NCI-H2107 (cell line): ENCODE measurements around the gene HDDC3.
"Not testable (repeated sequence)": the region's sequence is repeated elsewhere in the genome, so short reads cannot be mapped to it uniquely, and the experiment has no call there.

Experiments used
- DNase-seq: peaks from one replicate; lab custom pipeline; 2025; lab: John Stamatoyannopoulos, UW

HDDC3 gene

DNA sequence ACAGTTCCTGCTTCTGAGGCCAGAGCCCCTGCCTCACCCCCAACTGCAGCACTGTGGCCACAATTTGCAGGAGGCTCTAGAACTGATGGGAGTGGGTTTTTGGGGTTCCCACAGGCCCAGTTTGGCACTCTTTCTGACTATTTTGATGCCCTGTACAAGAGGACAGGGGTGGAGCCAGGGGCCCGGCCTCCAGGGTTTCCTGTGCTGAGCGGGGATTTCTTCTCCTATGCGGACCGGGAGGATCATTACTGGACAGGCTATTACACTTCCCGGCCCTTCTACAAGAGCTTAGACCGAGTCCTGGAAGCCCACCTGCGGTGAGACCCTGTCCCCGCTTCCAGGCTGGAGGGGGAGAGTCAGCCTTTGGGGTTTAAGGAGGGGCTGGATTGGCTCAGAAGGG is 22.4 kb downstream of the HDDC3 start:
- no peak for DNase-seq

- DNase-seq, result not testable (repeated sequence)
Measured at GRCh38 chr15:90909449-90909848, 22.9 kb downstream of the HDDC3 start.

- no peak for DNase-seq
Measured at GRCh38 chr15:90907838-90908507, 24.4 kb downstream of the HDDC3 start.

DNA sequence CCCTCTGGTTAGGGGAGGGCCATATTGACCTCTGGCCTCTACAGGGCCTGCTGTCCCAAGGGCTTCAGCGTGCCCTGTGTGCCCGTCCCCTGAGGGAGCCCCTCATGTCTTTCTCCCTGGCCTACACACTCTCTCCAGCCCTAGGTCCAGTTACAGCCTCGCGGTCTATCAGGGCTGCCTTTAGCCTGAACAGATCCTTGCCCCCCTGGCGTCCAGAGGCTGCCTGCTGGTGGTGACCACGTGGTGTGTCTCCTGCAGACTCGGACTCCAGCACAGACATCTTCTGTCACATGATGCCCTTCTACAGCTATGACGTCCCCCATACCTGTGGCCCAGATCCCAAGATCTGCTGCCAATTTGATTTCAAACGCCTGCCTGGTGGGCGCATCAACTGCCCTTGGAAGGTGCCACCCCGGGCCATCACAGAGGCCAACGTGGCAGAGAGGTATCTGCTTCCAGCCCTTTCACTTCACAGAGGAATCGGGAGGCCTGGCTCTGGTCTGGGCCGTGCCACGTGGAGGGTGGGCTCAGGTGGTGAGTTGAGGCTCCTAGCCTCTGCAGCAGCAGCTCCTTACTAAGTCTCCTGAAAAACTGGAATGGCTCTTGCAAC is 25.2 kb downstream of the HDDC3 start:
- no peak for DNase-seq

GRCh38 chr15:90906181-90906849 is 26.0 kb downstream of the HDDC3 start:
- DNase-seq, result no peak

- no peak for DNase-seq
Measured at GRCh38 chr15:90905306-90906180, 26.8 kb downstream of the HDDC3 start.

DNA sequence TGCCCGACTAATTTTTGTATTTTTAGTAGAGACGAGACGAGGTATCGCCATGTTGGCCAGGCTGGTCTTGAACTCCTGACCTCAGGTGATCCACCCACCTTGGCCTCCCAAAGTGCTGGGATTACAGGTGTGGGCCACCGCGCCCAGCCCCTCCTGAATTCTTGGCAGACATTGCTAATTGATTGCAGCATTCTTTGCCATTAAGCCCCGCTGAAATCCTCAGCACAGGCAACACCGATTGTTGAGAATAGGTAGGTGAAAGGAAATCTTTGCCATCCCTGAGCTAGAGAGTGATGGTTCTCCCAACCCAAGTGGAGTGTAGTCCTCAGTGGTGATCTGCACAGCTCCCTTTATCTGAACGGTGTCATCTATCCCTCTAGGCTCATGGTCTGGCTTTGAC is 27.6 kb downstream of the HDDC3 start:
- no peak for DNase-seq

- no peak for DNase-seq
Measured at GRCh38 chr15:90903733-90904536, 28.4 kb downstream of the HDDC3 start.

GRCh38 chr15:90902840-90903732 is 29.3 kb downstream of the HDDC3 start, which contains the start of gene MAN2A2:
TSS of gene MAN2A2 (plus strand) at chr15:90903302. CDS start at chr15:90904208, 906 bp downstream.
- no peak for DNase-seq

GRCh38 chr15:90902040-90902839 is 30.1 kb downstream of the HDDC3 start:
- DNase-seq, result no peak

GRCh38 chr15:90901175-90902039 is 30.9 kb downstream of the HDDC3 start:
- no peak for DNase-seq

DNA sequence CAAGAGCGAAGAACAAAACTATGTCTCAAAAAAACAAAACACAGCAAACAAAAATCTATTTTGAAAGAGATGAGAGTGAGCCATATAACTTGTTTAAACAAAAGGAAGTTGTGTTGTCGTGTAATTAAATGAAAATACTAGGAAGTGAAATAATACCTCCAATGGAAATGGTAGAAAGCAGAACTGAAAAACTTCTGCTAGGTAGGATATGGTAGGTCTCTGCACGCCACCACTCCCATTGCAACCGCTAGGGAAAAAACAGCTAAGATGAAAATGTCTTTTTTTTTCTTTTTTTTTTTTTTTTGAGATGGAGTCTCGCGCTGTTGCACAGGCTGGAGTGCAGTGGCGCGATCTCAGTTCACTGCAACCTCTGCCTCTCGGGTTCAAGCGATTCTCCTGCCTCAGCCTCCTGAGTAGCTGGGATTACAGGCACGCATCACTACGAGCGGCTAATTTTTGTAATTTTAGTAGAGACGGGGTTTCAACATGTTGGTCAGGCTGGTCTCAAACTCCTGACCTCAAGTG is 35.2 kb downstream of the HDDC3 start:
- not testable (repeated sequence) for DNase-seq

GRCh38 chr15:90895571-90896117 is 36.7 kb downstream of the HDDC3 start:
- no peak for DNase-seq

DNA sequence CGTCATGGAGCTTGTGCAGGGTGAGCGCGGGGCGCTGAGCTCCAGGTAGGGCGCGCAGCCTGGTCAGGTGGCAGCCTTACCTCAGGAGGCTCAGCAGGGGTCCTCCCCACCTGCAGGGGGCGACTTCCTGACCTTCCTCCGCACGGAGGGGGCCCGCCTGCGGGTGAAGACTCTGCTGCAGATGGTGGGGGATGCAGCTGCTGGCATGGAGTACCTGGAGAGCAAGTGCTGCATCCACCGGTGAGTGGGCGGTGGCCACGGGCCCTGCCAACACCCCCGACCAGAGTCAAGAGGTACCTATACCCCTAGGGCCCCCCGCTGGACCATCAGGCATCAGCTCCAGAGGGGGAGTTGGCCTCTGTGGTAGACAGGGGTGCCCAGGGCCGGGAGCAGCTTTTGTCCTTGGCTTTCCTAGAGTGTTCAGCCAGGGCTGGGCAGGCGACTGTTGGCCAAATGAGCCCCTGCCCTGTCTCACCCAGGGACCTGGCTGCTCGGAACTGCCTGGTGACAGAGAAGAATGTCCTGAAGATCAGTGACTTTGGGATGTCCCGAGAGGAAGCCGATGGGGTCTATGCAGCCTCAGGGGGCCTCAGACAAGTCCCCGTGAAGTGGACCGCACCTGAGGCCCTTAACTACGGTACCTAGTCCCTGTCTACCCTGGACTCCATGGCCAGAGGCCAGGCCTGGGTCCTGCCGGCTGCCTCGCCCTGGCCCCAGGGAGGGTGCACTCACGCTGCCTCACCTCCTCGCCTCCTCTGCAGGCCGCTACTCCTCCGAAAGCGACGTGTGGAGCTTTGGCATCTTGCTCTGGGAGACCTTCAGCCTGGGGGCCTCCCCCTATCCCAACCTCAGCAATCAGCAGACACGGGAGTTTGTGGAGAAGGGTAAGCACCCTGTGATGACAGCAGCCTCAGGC is 38.9 kb downstream of the HDDC3 start:
- DNase-seq, result no peak

- DNase-seq, result no peak
Measured at GRCh38 chr15:90892498-90893174, 39.7 kb downstream of the HDDC3 start.

GRCh38 chr15:90892023-90892422 is 40.3 kb downstream of the HDDC3 start:
- no peak for DNase-seq
